Fibroblast of pulmonary artery (primary cell): ENCODE results near the gene SLC43A1.
A peak's percentile ranks its signal among the peaks of the same experiment; 100 is the strongest.

Source experiments
- DNase-seq: peaks from one replicate; pipeline ENCODE4 v3.0.0-alpha.2; 2010; ENCODE audit warnings: low read depth
- H3K4me3 ChIP-seq: replicated peaks from 2 replicates; pipeline ENCODE4 v1.5.1; 2011; ENCODE audit warnings: low read depth, mild to moderate bottlenecking, control low read depth, low read length, moderate library complexity
- TF ChIP-seq, protein P1 (sequence below): IDR thresholded peaks from 2 replicates; pipeline ENCODE4 v1.5.1; 2011; ENCODE audit warnings: mild to moderate bottlenecking, control low read depth, low read length, inconsistent platforms; ENCODE audit errors: missing control alignments

Gene SLC43A1

DNA sequence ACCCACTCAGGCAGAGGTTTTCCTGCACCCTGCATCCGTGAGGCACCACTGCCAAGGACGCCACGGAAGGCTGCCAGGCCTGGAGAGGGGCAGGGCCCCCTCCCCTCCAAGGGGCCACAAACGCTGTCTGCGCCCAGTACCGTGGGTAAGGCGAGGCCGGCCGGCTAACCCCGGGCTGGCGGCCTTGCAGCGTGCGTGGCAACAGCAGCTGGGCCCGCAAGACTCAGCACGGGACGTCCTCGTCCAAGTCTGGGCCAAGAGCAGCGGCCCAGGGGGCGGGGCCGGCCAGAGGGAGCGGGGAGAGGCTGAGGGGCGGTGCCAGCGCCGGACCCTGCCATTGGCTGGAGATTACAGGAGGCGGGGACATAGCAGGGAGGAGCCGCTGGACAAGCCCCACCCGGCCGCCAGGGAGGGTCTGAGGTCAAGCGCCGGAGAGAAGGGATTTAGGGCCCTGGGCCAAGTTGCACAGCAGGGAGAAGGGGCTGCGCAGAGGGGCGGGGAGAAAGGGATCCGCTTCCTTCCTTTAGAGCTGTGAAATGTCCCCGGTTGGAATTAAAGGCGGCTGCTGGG, 16.0 kb downstream of the SLC43A1 start:
- TF ChIP-seq, protein P1, sequence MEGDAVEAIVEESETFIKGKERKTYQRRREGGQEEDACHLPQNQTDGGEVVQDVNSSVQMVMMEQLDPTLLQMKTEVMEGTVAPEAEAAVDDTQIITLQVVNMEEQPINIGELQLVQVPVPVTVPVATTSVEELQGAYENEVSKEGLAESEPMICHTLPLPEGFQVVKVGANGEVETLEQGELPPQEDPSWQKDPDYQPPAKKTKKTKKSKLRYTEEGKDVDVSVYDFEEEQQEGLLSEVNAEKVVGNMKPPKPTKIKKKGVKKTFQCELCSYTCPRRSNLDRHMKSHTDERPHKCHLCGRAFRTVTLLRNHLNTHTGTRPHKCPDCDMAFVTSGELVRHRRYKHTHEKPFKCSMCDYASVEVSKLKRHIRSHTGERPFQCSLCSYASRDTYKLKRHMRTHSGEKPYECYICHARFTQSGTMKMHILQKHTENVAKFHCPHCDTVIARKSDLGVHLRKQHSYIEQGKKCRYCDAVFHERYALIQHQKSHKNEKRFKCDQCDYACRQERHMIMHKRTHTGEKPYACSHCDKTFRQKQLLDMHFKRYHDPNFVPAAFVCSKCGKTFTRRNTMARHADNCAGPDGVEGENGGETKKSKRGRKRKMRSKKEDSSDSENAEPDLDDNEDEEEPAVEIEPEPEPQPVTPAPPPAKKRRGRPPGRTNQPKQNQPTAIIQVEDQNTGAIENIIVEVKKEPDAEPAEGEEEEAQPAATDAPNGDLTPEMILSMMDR = no peak
- H3K4me3 ChIP-seq = peak overlapping the region; percentile 36
- peak; percentile 93 for DNase-seq

DNA sequence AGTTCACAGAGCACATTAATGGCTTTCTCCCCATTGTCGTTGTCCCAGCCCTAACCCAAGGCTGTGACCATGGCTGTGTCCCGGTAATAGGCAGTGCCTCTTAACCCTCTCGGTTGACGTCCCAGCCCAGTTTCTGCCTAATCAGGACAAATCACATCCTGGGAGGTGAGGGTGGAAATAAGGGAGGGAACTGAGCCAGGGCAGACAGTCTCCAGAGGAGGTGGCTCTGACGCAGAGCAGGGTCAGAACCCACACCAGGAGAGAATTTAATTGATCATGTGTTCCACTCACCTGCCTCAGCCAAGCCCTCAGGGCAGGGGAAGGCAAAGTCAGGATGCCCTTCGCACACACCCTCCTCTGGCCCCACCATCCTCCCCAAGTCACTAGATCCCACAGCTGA, 17.0 kb downstream of the SLC43A1 start:
- H3K4me3 ChIP-seq = no peak overlapping the region
- TF ChIP-seq, protein P1 = no peak
- DNase-seq = no peak

DNA sequence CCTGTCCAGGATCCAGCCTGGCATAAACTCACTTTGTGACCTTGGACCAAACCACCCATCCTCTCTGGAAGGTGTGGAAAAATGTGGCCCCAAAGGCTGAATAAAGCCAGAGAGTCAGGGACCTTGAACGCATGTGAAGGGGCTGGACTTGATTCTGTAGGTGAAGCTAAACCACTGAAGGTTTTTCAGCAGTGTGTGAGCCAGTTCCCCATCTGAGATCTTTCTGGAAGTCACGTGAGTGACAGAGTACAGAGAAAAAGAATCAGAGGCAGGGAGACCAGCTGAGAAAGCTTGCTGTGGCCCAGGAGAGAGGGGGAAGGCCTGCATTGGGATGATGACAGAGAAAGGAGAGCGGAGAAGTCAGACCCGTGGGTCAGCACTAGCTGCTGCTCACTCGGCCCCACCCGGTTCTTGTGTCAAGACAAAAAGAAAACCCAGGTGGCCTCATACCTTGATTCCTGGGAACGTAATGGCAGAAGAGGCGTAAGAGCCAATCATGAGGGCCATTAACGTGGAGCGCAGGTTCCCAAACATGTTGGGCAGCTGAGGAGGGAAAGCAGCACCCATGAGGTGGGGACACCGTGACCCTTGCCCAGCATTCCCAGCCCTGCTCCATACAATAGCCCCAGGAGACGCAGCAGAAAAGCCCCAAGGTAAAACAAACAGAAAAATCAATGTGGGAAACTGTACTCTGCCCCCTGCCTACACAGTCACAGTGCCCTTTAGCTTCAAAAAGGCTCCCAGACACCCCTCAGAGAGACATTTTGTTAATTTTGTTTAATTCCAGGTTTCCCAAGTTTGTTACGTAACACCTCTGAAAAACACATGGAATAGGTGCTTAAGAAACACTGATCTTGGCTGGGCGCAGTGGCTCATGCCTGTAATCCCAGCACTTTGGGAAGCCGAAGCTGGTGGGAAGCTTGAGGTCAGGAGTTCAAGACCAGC, 17.9 kb downstream of the SLC43A1 start:
- TF ChIP-seq, protein P1 = no peak
- no peak for DNase-seq
- no peak overlapping the region for H3K4me3 ChIP-seq

DNA sequence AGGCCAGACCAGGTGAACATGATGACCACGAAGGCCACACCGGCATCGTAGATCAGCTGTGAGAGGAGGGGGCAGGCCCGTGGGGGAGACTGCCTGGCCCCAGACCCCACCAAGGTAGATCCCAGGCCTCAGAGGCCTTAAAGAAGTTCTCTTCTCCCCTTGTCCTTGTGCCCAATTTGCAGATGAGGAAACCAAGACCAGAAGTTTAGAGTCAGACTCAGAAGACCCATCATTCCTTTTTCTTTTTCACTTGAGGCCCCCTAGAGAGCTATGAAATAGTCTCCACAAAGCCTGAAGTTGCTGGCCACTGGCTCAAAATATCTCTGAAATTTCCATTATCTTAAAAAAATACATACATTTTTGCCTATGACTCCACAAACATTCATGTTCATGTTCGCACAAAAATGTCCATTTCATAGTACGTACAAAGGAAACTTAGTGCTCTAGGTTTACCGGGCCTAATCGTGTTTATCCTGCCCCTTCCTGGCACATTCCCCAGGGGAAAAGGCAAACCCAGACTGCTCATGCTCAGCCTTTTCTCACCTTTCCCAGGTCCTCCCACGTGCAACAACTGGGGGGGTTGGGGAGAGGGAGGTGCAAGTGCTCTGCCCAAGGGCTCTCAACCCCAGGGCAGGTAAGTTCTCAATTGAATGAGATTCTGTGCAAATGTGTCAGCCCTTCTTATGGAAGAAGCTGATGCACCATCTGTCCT, 19.2 kb downstream of the SLC43A1 start:
- DNase-seq = no peak
- no peak overlapping the region for H3K4me3 ChIP-seq
- TF ChIP-seq, protein P1 = no peak

DNA sequence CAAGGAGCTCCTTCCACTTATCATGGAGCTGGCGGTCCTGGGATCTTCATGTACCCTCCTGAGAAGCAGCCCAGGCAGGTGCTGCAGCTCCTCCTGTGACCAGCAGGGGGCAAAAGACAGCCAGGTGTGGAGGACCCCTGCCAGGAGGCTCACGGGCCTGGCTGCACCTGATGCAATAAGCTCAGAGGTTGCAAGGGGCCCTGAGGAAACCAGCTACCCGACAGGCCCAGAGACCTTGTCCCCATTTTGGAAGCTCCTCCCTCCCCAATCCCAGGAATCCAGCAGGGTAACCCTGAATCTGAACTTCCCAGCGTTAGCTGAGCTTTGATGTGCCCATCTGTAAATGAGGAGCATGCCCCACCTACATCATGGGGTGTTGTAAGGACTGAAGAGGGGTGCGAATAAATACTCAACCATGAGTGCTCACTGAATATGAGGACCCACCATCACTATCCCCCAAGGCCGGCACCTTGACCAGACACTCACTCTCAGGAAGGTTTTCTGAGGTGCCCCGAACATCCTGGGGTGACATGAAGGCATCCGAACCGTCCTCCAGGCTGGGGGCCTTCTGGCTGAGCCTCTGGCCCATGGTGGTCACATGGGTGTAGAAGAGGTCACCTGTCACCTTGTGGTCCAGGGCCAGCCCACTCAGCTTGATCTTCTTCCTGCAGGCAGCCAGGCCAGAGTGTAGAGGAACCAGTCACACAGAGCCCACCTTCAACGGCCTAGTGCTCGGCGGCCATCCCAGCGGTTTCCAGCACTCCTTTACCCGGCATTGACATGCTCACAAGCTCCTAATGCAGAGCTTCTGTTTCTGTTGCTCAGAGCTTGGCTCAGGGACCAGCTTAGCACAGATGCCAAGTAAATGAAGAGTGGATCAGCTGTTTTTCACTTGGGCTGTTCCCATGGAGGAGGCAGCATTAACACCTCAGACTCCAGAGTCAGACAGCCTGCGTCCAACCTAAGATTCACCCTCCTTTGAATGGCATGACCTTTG, 21.7 kb downstream of the SLC43A1 start:
- no peak overlapping the region for H3K4me3 ChIP-seq
- TF ChIP-seq, protein P1 = peak; percentile 96
- peak; percentile 39 for DNase-seq
